ENCODE results near the gene CD48. TPM values are rescaled to one million over a fixed set of nuclear protein-coding genes. Genes with fewer than 3 reads are reported as not detected.

The CD48 gene
- polyA plus RNA-seq, 1 donor (not counting 4 experiments of a cell fraction or from before 2014, with no cell fraction given): 0.07 TPM

GRCh38 chr1:160638540-160638857 lies 73.1 kb downstream of the CD48 start:
- H3K4me2 ChIP-seq (ENCODE audit: control insufficient read depth, extremely low read depth, insufficient read depth, low read depth, low read length): no peak overlapping the region
- dilution Hi-C loops (cut with MboI; ENCODE audit: extremely low pct_ligation_motif_present, low sequenced_read_pairs): no loop called here
- no peaks in the 10 kb centered on the region for H3K9me1 ChIP-seq (ENCODE audit: control insufficient read depth, extremely low read depth, insufficient read depth, low read length)
- no peaks in the 10 kb centered on the region for H4K20me1 ChIP-seq (ENCODE audit: control insufficient read depth, extremely low read depth, insufficient read depth, low read length)
- FAIRE-seq: no peak
- no peak for DNase-seq (ENCODE audit: low read depth, low spot score)
- H3K36me3 ChIP-seq (ENCODE audit: control insufficient read depth in 2 of 2, extremely low read depth in 1 of 2, insufficient read depth in 2 of 2, low read length in 2 of 2): no peaks in the 10 kb centered on the region
- H3K9me3 ChIP-seq (ENCODE audit: control insufficient read depth, low read depth, low read length): no peaks in the 10 kb centered on the region
- no peak overlapping the region for H3K27ac ChIP-seq (ENCODE audit: control insufficient read depth, insufficient read depth, low read length)
- no peak overlapping the region for H3K4me3 ChIP-seq (ENCODE audit: control insufficient read depth in 2 of 3, extremely low read depth in 1 of 3, insufficient read depth in 2 of 3, low read depth in 1 of 3, low read length in 3 of 3)
- no peak for TF ChIP-seq CTCF (optimal IDR thresholded peaks at IDR 0.05 in 1 of 3, IDR thresholded peaks at IDR 0.05 in 1 of 3, conservative IDR thresholded peaks at IDR 0.05 in 1 of 3; ENCODE audit: extremely low read depth in 1 of 3, insufficient read depth in 2 of 3, low read length in 3 of 3)
- TF ChIP-seq EZH2 (IDR thresholded peaks at IDR 0.05; ENCODE audit: low read length): no peak
- no peaks in the 10 kb centered on the region for H3K4me1 ChIP-seq (ENCODE audit: control insufficient read depth, extremely low read depth, insufficient read depth, low read length)
- no peaks in the 10 kb centered on the region for H3K79me2 ChIP-seq (ENCODE audit: control insufficient read depth, insufficient read depth, low read length)
- no peak overlapping the region for H2AFZ ChIP-seq (ENCODE audit: control insufficient read depth, low read length)
- H3K9ac ChIP-seq (ENCODE audit: control insufficient read depth, extremely low read depth, insufficient read depth, low read length): no peak overlapping the region
- H3K27me3 ChIP-seq (ENCODE audit: control insufficient read depth, extremely low read depth, insufficient read depth, low read length): peaks cover 4% of the 10 kb centered on the region

- no peak for TF ChIP-seq EZH2 (IDR thresholded peaks at IDR 0.05; ENCODE audit: low read length)
- TF ChIP-seq CTCF (optimal IDR thresholded peaks at IDR 0.05 in 1 of 3, IDR thresholded peaks at IDR 0.05 in 1 of 3, conservative IDR thresholded peaks at IDR 0.05 in 1 of 3; ENCODE audit: extremely low read depth in 1 of 3, insufficient read depth in 2 of 3, low read length in 3 of 3): no peak
- H3K9me3 ChIP-seq (ENCODE audit: control insufficient read depth, low read depth, low read length): no peaks in the 10 kb centered on the region
- FAIRE-seq: no peak
Observed at GRCh38 chr1:160637821-160638539, 73.6 kb downstream of the CD48 start.

More at GRCh38 chr1:160637821-160638539, 73.6 kb downstream of the CD48 start:
- no peaks in the 10 kb centered on the region for H3K4me1 ChIP-seq (ENCODE audit: control insufficient read depth, extremely low read depth, insufficient read depth, low read length)
- no peaks in the 10 kb centered on the region for H3K79me2 ChIP-seq (ENCODE audit: control insufficient read depth, insufficient read depth, low read length)
- no peak overlapping the region for H3K9ac ChIP-seq (ENCODE audit: control insufficient read depth, extremely low read depth, insufficient read depth, low read length)
- no peaks in the 10 kb centered on the region for H4K20me1 ChIP-seq (ENCODE audit: control insufficient read depth, extremely low read depth, insufficient read depth, low read length)
- H2AFZ ChIP-seq (ENCODE audit: control insufficient read depth, low read length): no peak overlapping the region
- no peak overlapping the region for H3K4me3 ChIP-seq (ENCODE audit: control insufficient read depth in 2 of 3, extremely low read depth in 1 of 3, insufficient read depth in 2 of 3, low read depth in 1 of 3, low read length in 3 of 3)
- H3K4me2 ChIP-seq (ENCODE audit: control insufficient read depth, extremely low read depth, insufficient read depth, low read depth, low read length): no peak overlapping the region
- dilution Hi-C loops (cut with MboI; ENCODE audit: extremely low pct_ligation_motif_present, low sequenced_read_pairs): no loop called here
- H3K27me3 ChIP-seq (ENCODE audit: control insufficient read depth, extremely low read depth, insufficient read depth, low read length): peaks cover 4% of the 10 kb centered on the region
- H3K36me3 ChIP-seq (ENCODE audit: control insufficient read depth in 2 of 2, extremely low read depth in 1 of 2, insufficient read depth in 2 of 2, low read length in 2 of 2): no peaks in the 10 kb centered on the region
- DNase-seq (ENCODE audit: low read depth, low spot score): no peak
- no peak overlapping the region for H3K27ac ChIP-seq (ENCODE audit: control insufficient read depth, insufficient read depth, low read length)
- no peaks in the 10 kb centered on the region for H3K9me1 ChIP-seq (ENCODE audit: control insufficient read depth, extremely low read depth, insufficient read depth, low read length)

All from keratinocyte (primary cell).